Parathyroid adenoma (tissue), 2 donors: ENCODE results near the gene PEAK1.

Experiments used
- H2AFZ ChIP-seq: fragments of 300-600 bp; sonication (generic); one replicate; pipeline ENCODE4 v1.7.0; 2017; ENCODE audit warnings: antibody characterized with exemption, mild to moderate bottlenecking
- H3K27ac ChIP-seq: fragments of 300-600 bp; sonication (generic); one replicate; pipeline ENCODE4 v1.7.0; 2017
- H3K27me3 ChIP-seq: fragments of 300-600 bp; sonication (generic); one replicate; pipeline ENCODE4 v1.7.0; 2017; ENCODE audit warnings: low read length; ENCODE audit not compliant: control insufficient read depth, insufficient read depth
- H3K36me3 ChIP-seq: fragments of 300-600 bp; sonication (generic); one replicate; pipeline ENCODE4 v1.7.0; 2017; ENCODE audit warnings: low read length; ENCODE audit not compliant: control insufficient read depth, insufficient read depth
- H3K4me1 ChIP-seq: fragments of 300-600 bp; sonication (generic); one replicate; pipeline ENCODE4 v1.7.0; 2017; ENCODE audit warnings: control low read depth
- H3K4me2 ChIP-seq: fragments of 300-600 bp; sonication (generic); one replicate; pipeline ENCODE4 v1.7.0; 2017; ENCODE audit warnings: low read length
- H3K4me3 ChIP-seq: fragments of 300-600 bp; sonication (generic); one replicate; pipeline ENCODE4 v1.7.0; 2017; ENCODE audit warnings: low read depth, low read length
- H3K79me2 ChIP-seq: fragments of 300-600 bp; sonication (generic); one replicate; pipeline ENCODE4 v1.7.0; 2017; ENCODE audit warnings: control low read depth
- H3K9ac ChIP-seq: fragments of 300-600 bp; sonication (generic); one replicate; pipeline ENCODE4 v1.7.0; 2017; ENCODE audit warnings: mild to moderate bottlenecking
- H3K9me3 ChIP-seq: fragments of 300-600 bp; sonication (generic); one replicate; pipeline ENCODE4 v1.7.0; 2017; ENCODE audit warnings: low read length; ENCODE audit not compliant: control insufficient read depth
- CTCF ChIP-seq: fragments of 300-600 bp; sonication (generic); IDR thresholded peaks from one replicate; pipeline ENCODE4 v1.7.0; 2017; ENCODE audit warnings: antibody characterized with exemption, mild to moderate bottlenecking
- donor health status: primary hyperparathyroidism.

The PEAK1 gene

GRCh38 chr15:77419836-77420609 is at the start of gene PEAK1:
TSS of gene PEAK1 (minus strand) at chr15:77420104. CDS start at chr15:77181926, 238,178 bp downstream.
- H3K27me3 ChIP-seq: no peaks in the 10 kb centered on the region
- H3K27ac ChIP-seq: peak within 1 kb of the TSS; percentile 96
- H3K9me3 ChIP-seq: no peaks in the 10 kb centered on the region
- H3K36me3 ChIP-seq: no peaks in the 10 kb centered on the region
- H3K9ac ChIP-seq: peak within 1 kb of the TSS; percentile 53
- no peak for TF ChIP-seq CTCF
- peak within 1 kb of the TSS; percentile 83 for H2AFZ ChIP-seq
- peak within 1 kb of the TSS; percentile 95 for H3K4me3 ChIP-seq
- peak within 1 kb of the TSS; percentile 95 for H3K4me2 ChIP-seq
- peaks cover 5% of the 10 kb centered on the region for H3K79me2 ChIP-seq
- no peaks in the 10 kb centered on the region for H3K4me1 ChIP-seq

GRCh38 chr15:77468896-77469295 is 49.0 kb upstream of the PEAK1 start:
- Histone ChIP-seq H3K9me3 (no peaks in the 10 kb centered on the region), H3K27ac (no peak overlapping the region), H3K4me2 (no peak overlapping the region), H3K9ac (no peak overlapping the region), H3K27me3 (no peaks in the 10 kb centered on the region), H3K4me1 (no peaks in the 10 kb centered on the region), H3K79me2 (no peaks in the 10 kb centered on the region), H3K36me3 (no peaks in the 10 kb centered on the region), H2AFZ (no peak overlapping the region), H3K4me3 (no peak overlapping the region)
- TF ChIP-seq CTCF: no peak

GRCh38 chr15:77466521-77466920 is 46.6 kb upstream of the PEAK1 start:
- no peak overlapping the region for H3K9ac ChIP-seq
- H3K79me2 ChIP-seq: no peaks in the 10 kb centered on the region
- no peaks in the 10 kb centered on the region for H3K4me1 ChIP-seq
- H3K27ac ChIP-seq: no peak overlapping the region
- H3K36me3 ChIP-seq: no peaks in the 10 kb centered on the region
- no peaks in the 10 kb centered on the region for H3K9me3 ChIP-seq
- H3K27me3 ChIP-seq: no peaks in the 10 kb centered on the region
- TF ChIP-seq CTCF: no peak
- H3K4me2 ChIP-seq: no peak overlapping the region
- H3K4me3 ChIP-seq: no peak overlapping the region
- no peak overlapping the region for H2AFZ ChIP-seq

GRCh38 chr15:77464129-77464865 is 44.4 kb upstream of the PEAK1 start:
- no peak for TF ChIP-seq CTCF
- H3K36me3 ChIP-seq: no peaks in the 10 kb centered on the region
- no peak overlapping the region for H3K4me3 ChIP-seq
- no peaks in the 10 kb centered on the region for H3K4me1 ChIP-seq
- H3K79me2 ChIP-seq: no peaks in the 10 kb centered on the region
- H3K9ac ChIP-seq: no peak overlapping the region
- no peaks in the 10 kb centered on the region for H3K27me3 ChIP-seq
- H2AFZ ChIP-seq: no peak overlapping the region
- no peak overlapping the region for H3K4me2 ChIP-seq
- H3K9me3 ChIP-seq: no peaks in the 10 kb centered on the region
- H3K27ac ChIP-seq: no peak overlapping the region
